ENCODE measurements around the gene C16orf54.
"Not testable (repeated sequence)": the region's sequence is repeated elsewhere in the genome, so short reads cannot be mapped to it uniquely, and the experiment has no call there.

The C16orf54 gene

DNA sequence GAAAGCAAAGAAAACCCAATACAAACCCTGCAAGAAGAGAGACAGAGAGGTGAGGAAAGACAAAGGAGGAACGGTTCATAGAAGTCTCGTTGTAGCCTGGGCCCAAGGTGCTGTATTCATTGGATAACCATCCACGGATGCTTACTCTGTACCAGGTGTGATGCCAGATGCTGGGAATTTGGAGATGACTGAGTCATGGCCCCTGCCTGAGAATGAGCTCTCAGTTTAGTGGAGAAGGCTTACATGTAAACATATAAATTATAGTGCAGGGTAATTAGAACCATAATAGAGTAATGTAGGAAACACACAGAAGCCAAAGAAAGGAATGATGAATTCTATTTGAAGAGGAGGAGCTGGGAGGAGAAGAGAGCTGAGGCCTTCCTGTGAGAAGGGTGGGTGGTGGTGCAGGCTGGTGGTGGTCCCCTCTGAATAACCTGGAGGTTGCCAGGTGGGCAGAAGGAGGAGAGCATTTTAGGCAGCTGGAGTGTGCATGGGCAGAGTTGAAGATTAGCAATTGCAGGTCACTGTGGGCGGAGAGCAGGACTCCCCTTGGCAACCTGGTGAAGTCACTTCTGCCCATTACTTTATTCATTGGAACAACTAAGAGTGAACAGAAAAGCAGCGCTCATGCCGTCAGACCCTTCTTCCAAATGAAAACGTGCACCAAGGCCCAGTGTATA lies 24.6 kb upstream of the C16orf54 start:
- FAIRE-seq (no peak), DNase-seq (ENCODE audit: insufficient read length, low spot score) (no peak)

DNA sequence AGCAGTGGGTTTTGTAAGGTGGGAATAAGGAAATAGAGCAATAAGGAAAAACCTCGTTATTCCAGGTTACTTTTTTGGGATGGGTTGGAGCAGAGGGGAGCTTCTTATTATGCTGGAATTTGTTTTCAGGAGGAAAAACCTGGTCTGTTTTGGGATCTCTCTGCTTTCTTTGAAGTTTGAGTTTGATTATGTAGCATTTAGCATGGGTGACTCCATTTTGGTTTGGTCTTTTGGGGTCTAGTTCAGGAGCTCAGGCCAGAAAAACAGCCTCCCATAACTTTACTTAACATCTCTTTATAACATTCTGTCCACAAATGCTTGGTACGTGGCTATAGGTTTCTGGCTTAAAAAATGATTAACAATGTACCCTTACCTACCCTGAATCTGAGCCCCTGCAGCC lies 23.7 kb upstream of the C16orf54 start:
- FAIRE-seq (no peak), DNase-seq (ENCODE audit: insufficient read length, low spot score) (no peak)

- FAIRE-seq (no peak), DNase-seq (ENCODE audit: insufficient read length, low spot score) (no peak)
Observed at GRCh38 chr16:29767062-29767461, 21.3 kb upstream of the C16orf54 start.

- FAIRE-seq = no peak
- no peak for DNase-seq (ENCODE audit: insufficient read length, low spot score)
Observed at GRCh38 chr16:29766571-29766970, 20.8 kb upstream of the C16orf54 start.

GRCh38 chr16:29765167-29766032 lies 19.6 kb upstream of the C16orf54 start:
- FAIRE-seq (no peak), DNase-seq (ENCODE audit: insufficient read length, low spot score) (no peak)

DNA sequence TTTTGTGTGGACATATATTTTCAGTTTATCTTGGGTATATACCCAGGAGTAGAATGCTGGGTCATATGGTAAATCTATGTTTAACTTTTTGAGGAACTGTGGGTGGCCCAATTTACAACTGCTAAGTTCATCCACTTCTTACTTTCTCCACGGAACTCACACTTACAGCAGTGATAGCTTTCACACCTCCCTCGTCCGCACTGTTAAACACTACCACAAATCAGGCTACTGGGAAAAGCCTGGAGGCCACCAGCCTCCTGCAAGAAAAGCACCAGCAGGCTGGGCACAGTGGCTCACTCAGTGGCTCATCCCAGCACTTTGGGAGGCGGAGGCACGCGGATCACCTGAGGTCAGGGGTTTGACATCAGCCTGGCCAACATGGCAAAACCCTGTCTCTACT lies 17.5 kb upstream of the C16orf54 start:
- FAIRE-seq (no peak), DNase-seq (ENCODE audit: insufficient read length, low spot score) (no peak)

DNA sequence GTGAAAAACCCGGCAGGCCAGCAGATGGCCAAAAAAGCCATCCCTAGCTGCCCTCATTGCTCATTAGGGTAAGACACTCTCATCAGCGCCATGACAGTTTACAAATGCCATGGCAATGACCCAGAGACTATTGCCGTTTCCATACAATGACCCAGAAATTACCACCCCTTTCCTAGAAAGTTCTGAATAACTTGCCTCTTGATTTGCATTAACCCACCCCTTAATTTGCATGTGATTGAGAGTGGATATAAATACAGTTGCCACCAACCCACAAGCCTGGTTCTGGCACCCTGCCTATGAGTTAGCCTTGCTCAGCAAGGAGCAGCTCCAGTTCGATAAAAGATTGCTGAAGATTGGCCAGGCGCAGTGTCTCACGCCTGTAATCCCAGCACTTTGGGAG lies 16.1 kb upstream of the C16orf54 start:
- DNase-seq (ENCODE audit: insufficient read length, low spot score) (no peak), FAIRE-seq (no peak)

DNA sequence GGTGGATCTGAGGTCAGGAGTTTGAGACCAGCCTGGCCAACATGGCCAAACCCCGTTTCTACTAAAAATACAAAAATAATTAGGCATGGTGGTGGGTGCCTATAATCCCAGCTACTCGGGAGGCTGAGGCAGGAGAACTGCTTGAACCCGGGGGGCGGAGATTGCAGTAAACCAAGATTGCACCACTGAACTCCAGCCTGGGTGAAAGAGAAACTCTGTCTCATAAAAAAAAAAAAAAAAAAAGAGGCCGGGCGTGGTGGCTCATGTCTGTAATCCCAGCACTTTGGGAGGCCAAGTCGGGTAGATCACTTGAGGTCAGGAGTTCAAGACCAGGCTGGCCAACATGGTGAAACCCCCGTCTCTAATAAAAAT lies 15.5 kb upstream of the C16orf54 start:
- not testable (repeated sequence) for DNase-seq (ENCODE audit: insufficient read length, low spot score); FAIRE-seq

DNA sequence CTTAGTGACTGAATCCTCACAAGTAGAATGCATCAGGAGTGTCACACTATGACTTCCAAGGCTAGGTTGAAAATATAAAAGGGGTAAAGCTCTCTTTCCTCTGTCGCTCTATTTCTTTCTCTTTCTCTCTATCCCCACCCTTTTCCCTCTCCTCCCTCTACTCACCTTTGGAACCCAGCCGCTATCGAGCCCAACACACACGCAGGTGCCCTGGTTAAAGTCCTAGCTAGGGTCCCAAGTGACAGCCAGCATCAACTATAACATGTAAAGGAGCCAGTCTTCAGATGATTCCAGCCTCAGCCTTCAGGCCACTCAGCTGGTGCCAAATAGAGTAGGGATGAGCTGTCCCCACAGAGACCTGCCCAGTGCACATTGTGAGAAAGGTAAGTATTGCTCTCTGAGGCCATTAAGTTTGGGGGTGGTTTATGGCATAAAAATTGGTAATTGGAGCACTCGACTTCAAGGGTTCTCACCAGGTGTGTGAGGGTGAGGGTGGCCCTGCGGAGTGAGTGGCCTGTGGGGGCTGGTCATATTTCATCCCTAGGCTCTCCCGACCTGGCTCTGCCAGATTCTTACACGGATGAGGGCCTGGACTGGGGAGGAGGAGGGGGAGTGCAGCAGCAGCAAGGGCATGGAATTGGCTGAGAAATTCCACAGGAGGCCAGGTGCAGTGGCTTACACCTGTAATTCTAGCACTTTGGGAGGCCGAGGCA lies 14.9 kb upstream of the C16orf54 start:
- no peak for FAIRE-seq
- DNase-seq (ENCODE audit: insufficient read length, low spot score) = no peak

DNA sequence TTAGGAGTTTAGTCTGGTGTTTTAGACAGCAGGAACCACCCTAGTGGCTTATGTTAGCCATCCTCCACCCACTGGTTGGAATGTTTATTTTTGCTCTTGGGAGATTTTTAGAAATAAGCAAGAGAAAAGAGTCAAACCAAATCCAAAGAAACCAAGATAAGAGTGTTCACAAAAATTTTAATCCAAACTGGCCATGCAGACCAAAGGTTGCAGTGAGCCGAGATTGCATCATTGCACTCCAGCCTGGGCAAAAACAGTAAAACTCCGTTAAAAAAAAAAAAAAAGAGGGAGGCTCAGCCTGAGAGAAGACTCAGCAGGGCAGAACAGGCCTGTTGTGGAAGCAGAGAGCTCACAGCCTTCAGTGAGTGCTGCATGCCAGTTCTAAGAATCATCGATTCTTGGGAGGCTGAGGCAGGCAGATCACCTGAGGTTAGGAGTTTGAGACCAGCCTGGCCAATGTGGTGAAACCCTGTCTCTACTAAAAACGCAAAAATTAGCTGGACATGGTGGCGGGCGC lies 12.2 kb upstream of the C16orf54 start:
- DNase-seq (ENCODE audit: insufficient read length, low spot score) = no peak
- FAIRE-seq = no peak

DNA sequence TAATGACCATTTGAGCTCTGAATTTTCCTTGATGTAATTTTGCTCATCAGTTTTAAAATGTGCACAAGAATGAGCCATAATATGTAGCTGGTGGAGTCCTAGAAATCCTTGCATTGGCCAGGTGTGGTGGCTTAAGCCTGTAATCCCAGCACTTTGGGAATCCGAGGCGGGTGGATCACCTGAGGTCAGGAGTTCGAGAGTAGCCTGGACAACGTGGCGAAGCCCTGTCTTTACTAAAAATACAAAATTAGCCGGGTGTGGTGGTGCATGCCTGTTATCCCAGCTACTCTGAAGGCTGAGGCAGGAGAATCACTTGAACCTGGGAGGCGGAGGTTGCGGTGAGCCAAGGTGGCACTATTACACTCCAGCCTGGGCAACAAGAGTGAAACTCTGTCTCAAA lies 11.3 kb upstream of the C16orf54 start:
- not testable (repeated sequence) for FAIRE-seq; DNase-seq (ENCODE audit: insufficient read length, low spot score)

DNA sequence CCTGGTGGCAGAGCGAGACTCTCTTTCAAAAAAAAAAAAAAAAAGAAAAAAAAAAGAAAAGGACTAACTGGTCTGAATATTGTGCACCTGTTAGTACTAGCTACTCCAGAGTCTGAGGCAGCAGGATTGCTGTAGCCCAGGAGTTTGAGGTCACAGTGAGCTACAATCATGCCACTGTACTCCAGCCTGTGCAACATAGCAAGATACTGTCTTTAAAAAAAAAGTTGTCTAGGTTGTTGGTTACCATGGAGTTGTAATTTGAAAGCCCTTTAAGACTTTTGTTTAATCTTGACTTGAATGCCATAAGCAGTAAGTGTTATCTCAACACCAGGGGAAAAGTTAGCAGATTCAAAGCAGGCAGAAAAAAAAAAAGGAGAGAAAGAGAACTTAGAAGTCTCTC lies 10.9 kb upstream of the C16orf54 start:
- FAIRE-seq (no peak), DNase-seq (ENCODE audit: insufficient read length, low spot score) (no peak)

DNA sequence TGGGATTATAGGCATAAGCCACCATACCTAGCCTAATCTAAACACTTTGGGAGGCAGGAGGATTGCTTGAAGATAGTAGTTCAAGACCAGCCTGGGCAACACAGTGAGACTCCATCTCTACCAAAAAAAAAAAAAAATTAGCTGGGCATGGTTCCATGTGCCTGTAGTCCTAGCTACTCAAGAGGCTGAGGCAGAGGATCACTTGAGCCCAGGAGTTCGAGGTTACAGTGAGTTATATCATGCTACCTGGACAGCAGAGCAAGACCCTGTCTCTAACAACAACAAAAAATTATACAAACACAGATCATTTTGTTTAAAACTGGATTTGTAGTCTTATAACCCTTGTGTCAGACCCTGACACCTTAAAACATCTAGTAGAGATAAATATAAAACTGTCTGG lies 7.7 kb upstream of the C16orf54 start:
- DNase-seq (ENCODE audit: insufficient read length, low spot score) (no peak), FAIRE-seq (no peak)

DNA sequence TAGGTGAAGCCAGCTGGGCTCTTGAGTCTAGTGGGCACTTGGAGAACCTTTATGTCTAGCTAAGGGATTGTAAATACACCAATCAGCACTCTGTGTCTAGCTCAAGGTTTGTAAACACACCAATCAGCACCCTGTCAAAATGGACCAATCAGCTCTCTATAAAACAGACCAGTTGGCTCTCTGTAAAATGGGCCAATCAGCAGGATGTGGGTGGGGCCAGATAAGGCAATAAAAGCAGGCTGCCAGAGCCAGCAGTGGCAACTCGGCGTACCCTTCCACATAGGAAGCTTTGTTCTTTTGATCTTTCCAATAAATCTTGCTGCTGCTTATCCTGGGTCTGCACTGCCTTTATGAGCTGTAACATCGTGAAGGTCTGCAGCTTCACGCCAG lies 3.0 kb upstream of the C16orf54 start:
- not testable (repeated sequence) for FAIRE-seq; DNase-seq (ENCODE audit: insufficient read length, low spot score)

GRCh38 chr16:29747947-29748759 lies 2.4 kb upstream of the C16orf54 start:
- DNase-seq (ENCODE audit: insufficient read length, low spot score) (no peak), FAIRE-seq (no peak)

DNA sequence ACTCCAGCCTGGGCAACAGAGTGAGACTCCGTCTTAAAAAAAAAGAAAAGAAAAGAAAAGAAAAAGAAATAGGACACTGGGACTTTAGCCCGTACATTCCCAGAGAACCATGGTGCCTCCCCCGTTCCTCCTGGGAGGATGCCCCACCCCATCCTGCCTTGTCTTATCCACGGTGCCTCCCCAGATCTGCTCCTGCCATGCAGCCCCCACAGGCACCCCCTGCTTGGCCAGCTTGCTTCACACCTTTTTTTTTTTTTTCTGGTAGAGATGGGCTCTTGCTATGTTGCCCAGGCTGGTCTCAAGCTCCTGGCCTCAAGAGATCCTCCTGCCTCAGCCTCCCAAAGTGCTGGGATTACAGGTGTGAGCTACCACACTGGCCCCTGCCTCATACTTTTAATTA lies 728 bp upstream of the C16orf54 start:
- DNase-seq (ENCODE audit: insufficient read length, low spot score); FAIRE-seq: not testable (repeated sequence)

GRCh38 chr16:29745121-29745852 lies 503 bp downstream of the C16orf54 start:
- FAIRE-seq (peak; percentile 26), DNase-seq (ENCODE audit: insufficient read length, low spot score) (peak; percentile 48)

DNA sequence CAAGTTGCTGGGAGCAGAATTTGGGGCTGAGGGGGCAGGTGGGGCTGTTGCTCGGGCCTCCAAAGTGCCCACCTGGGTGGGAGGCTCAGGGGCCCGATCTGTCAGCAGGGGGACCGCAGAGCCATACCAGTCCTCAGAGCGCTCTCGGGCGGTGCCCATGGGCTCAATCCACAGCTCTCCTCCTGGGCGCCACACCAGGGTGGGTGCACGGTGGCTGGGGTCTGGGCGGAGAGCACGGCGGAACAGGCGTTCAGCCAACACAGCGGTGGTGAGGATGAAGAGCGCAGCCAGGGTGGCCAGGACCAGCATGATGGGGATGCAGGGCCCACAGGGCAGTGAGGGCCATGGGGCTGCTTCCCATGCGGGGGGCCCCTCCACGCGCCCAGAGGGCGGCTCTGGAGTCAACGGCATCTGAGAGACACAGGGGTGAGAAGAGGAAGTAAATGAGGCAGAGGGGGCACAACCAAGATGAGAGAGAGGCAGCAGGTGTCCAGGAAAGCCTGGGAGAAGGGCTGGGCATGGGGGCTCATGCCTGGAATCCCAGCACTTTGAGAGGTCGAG lies 1.2 kb downstream of the C16orf54 start:
- FAIRE-seq (no peak), DNase-seq (ENCODE audit: insufficient read length, low spot score) (no peak)

DNA sequence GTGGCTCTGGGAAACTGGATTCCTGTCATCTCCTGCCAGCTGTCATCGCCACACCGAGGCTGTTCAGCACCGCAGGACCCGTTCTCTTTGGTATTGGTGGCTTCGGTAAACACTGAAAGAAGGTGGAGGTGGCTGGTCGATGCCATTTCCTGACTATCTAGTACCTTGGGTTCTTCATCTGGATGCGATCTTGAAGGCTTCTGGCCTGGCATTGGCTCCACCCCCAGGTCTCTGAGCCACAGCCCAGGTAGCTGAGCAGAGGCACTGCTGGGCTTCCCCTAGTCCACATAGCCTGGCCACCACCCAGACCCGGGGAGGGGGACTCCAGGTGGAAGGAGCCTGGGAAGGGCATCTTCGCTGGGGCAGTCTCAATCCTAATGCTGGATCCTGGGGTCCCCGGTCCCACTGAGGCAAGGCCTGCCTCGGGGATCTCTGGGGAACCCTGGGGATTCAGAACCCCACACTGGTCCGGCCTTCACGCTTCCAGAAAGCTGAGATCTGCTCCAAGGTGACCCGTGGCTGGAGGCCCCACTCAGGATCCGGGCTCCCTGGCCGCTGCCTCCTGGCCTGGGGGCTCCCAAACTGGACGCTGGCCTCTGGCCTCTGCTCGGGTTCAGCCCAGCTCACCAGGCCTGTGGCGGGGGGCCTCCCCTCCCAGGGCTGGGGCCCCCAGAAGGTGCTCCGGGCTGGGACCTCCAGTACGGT lies 1.8 kb downstream of the C16orf54 start:
- no peak for FAIRE-seq
- no peak for DNase-seq (ENCODE audit: insufficient read length, low spot score)

All from GM19239 (cell line).